ENCODE data around the gene SARM1.

DNA sequence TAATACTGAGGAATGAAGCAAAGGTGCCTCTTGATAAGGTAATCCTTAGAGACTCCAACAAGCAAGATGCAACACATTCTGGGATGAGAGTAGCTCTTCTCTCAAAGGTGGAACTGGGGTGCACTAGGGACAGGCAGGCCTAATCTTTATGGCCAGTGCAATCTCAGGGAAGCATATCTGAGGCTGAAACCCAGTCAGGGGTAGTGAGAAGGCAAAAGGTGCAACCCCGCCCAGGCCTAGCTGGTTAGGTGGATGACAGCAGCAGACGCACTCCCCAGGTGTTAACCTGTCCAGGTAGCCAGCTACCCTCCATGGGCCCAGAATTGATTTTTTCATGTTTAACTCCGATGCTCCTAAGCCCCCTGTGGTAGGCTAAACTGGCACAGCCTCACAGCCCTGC lies 44.4 kb downstream of the SARM1 start:
- TF ChIP-seq CTCF (IDR thresholded peaks at IDR 0.05; ENCODE audit: low read depth, low read length) (no peak), EZH2phosphoT487 (IDR thresholded peaks at IDR 0.05; ENCODE audit: low read depth) (no peak)
